ENCODE measurements around the gene ARHGEF9.

Gene ARHGEF9

GRCh38 chrX:63746278-63746677, 38.7 kb downstream of the ARHGEF9 start:
- DNase-seq = peak in 1 of 2 experiments; percentile 10

- no peak for DNase-seq
These were observed 40.1 kb downstream of the ARHGEF9 start for GRCh38 chrX:63744850-63745394.

- DNase-seq = no peak
These were observed 41.4 kb downstream of the ARHGEF9 start for GRCh38 chrX:63743596-63743995.

- no peak for DNase-seq
These were observed 44.6 kb downstream of the ARHGEF9 start for GRCh38 chrX:63740382-63740781.

- no peak for DNase-seq
These were observed 45.1 kb downstream of the ARHGEF9 start for GRCh38 chrX:63739885-63740284.

- no peak for DNase-seq
These were observed 46.3 kb downstream of the ARHGEF9 start for GRCh38 chrX:63738696-63739095.

GRCh38 chrX:63737131-63737921, 47.7 kb downstream of the ARHGEF9 start:
- DNase-seq = no peak

GRCh38 chrX:63735882-63736281, 49.1 kb downstream of the ARHGEF9 start:
- no peak for DNase-seq

- no peak for DNase-seq
These were observed 64.7 kb downstream of the ARHGEF9 start for GRCh38 chrX:63720293-63720692.

GRCh38 chrX:63719633-63720032, 65.4 kb downstream of the ARHGEF9 start:
- no peak for DNase-seq

- DNase-seq = no peak
These were observed 66.9 kb downstream of the ARHGEF9 start for GRCh38 chrX:63718010-63718694.

GRCh38 chrX:63713526-63713925, 71.5 kb downstream of the ARHGEF9 start:
- DNase-seq = no peak

- no peak for DNase-seq
These were observed 76.2 kb downstream of the ARHGEF9 start for GRCh38 chrX:63708801-63709200.

GRCh38 chrX:63702556-63702955, 82.5 kb downstream of the ARHGEF9 start:
- no peak for DNase-seq

- peak in 1 of 2 experiments; percentile 6 for DNase-seq
These were observed 97.9 kb downstream of the ARHGEF9 start for GRCh38 chrX:63686878-63687714.

GRCh38 chrX:63680423-63680822, 104.6 kb downstream of the ARHGEF9 start:
- no peak for DNase-seq

GRCh38 chrX:63679432-63679831, 105.6 kb downstream of the ARHGEF9 start:
- DNase-seq = no peak

- DNase-seq = no peak
These were observed 109.3 kb downstream of the ARHGEF9 start for GRCh38 chrX:63675716-63676115.

GRCh38 chrX:63673896-63674295, 111.1 kb downstream of the ARHGEF9 start:
- DNase-seq = no peak

- DNase-seq = no peak
These were observed 120.3 kb downstream of the ARHGEF9 start for GRCh38 chrX:63664741-63665140.

GRCh38 chrX:63664083-63664482, 120.9 kb downstream of the ARHGEF9 start:
- DNase-seq = no peak

GRCh38 chrX:63661676-63662075, 123.3 kb downstream of the ARHGEF9 start:
- no peak for DNase-seq

- DNase-seq = no peak
These were observed 126.1 kb downstream of the ARHGEF9 start for GRCh38 chrX:63658920-63659319.

Measured in activated CD4-positive, alpha-beta T cell treated with anti-CD3 and anti-CD28 coated beads, Interleukin-2, amount 50 U/mL, for 48 hours (primary cell).